ENCODE measurements around the gene ZBTB7B. TPM values are rescaled to one million over a fixed set of nuclear protein-coding genes. Genes with fewer than 3 reads are reported as not detected.
A peak's percentile ranks its signal among the peaks of the same experiment; 100 is the strongest.

The ZBTB7B gene
- total RNA-seq, 2 experiments from 2014 or later: 16.3 to 23.2 TPM

DNA sequence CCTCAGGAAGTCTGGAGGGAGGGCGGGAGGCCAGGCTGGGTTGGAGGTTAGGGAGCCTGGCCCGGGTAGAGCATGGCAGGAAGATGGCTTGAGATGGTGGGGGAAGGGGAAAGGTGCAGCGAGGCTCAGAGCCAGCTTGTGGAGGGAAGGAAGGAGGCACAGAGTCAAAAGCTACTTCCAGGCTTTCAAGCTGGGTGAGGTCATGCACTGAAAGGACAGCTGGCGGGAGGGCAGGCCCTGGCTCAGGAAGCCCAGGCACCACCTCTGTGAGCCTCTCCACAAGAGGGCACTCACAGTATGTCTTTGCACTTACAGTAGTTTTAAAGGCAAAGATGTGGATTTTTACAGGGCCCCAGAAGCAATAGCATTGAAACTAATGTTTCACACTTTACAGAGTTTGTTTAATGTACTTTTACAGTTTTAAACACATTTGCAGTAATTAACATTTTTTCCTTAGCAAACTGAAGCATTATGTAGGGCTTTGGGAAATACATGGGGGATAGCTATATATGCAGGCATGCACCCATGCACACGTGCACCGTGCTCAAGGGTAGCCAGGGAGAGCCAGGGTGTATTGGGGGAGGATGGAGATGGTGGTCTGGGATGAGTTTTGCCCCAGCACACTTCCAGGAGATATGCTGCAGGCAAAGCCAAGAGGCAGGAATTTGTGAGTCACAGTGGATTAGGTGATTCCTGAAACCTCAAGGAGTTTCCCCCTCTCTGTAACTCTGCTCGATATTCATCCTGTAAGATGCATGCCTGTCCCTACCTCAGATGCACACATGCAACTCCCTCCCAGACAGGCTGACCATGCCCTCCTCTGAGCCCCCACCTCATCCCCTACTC is 42.4 kb downstream of the ZBTB7B start:
- POLR2A ChIA-PET: interaction anchor here (0.7 to 1.4 kb wide), 6 partner anchors 8 to 485 kb away, joined by 3 to 6 read pairs (median 4); partner anchors contain the start of gene EFNA4
- CTCF ChIA-PET (ENCODE audit: unreplicated experiment): interaction anchor here (0.6 to 1.7 kb wide), 6 partner anchors 12 to 164 kb away, joined by 3 to 11 read pairs (median 4); no protein-coding TSS in a partner anchor
- H3K9me2 ChIP-seq (ENCODE audit: insufficient read depth, low read length): no peaks in the 10 kb centered on the region
- no peaks in the 10 kb centered on the region for H3K36me3 ChIP-seq (ENCODE audit: insufficient read depth, low read length)
- no peak overlapping the region for H3K27ac ChIP-seq (ENCODE audit: low read depth, low read length, poor library complexity, severe bottlenecking)
- no peak for TF ChIP-seq EZH2phosphoT487 (IDR thresholded peaks at IDR 0.05; ENCODE audit: borderline replicate concordance, low read depth, low read length)
- TF ChIP-seq, protein P1, sequence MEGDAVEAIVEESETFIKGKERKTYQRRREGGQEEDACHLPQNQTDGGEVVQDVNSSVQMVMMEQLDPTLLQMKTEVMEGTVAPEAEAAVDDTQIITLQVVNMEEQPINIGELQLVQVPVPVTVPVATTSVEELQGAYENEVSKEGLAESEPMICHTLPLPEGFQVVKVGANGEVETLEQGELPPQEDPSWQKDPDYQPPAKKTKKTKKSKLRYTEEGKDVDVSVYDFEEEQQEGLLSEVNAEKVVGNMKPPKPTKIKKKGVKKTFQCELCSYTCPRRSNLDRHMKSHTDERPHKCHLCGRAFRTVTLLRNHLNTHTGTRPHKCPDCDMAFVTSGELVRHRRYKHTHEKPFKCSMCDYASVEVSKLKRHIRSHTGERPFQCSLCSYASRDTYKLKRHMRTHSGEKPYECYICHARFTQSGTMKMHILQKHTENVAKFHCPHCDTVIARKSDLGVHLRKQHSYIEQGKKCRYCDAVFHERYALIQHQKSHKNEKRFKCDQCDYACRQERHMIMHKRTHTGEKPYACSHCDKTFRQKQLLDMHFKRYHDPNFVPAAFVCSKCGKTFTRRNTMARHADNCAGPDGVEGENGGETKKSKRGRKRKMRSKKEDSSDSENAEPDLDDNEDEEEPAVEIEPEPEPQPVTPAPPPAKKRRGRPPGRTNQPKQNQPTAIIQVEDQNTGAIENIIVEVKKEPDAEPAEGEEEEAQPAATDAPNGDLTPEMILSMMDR (conservative IDR thresholded peaks at IDR 0.05; ENCODE audit: low read length): peak; percentile 88
- no peaks in the 10 kb centered on the region for H3K79me2 ChIP-seq (ENCODE audit: insufficient read depth, low read depth, low read length)
- no peak overlapping the region for H3K4me2 ChIP-seq (ENCODE audit: low read length)
- H2AFZ ChIP-seq (ENCODE audit: low read length): no peak overlapping the region
- intact Hi-C loops (cut with micrococcal nuclease; ENCODE audit: unreplicated experiment): loop anchor here (1.0 to 2.0 kb wide), 2 partner anchors 16 to 39 kb away; no protein-coding TSS in a partner anchor
- no peaks in the 10 kb centered on the region for H3K9me3 ChIP-seq (ENCODE audit: low read length)
- peak; percentile 81 for DNase-seq (ENCODE audit: low spot score)
- peaks cover 11% of the 10 kb centered on the region for H3K4me1 ChIP-seq (ENCODE audit: insufficient read depth, low read length, poor library complexity, severe bottlenecking)
- BruUV-seq (replicated peaks): no TSS peak
- no peaks in the 10 kb centered on the region for H4K20me1 ChIP-seq (ENCODE audit: insufficient read depth, low read length)
- no peak overlapping the region for H3K4me3 ChIP-seq (ENCODE audit: low read depth, low read length, poor library complexity, severe bottlenecking)

DNA sequence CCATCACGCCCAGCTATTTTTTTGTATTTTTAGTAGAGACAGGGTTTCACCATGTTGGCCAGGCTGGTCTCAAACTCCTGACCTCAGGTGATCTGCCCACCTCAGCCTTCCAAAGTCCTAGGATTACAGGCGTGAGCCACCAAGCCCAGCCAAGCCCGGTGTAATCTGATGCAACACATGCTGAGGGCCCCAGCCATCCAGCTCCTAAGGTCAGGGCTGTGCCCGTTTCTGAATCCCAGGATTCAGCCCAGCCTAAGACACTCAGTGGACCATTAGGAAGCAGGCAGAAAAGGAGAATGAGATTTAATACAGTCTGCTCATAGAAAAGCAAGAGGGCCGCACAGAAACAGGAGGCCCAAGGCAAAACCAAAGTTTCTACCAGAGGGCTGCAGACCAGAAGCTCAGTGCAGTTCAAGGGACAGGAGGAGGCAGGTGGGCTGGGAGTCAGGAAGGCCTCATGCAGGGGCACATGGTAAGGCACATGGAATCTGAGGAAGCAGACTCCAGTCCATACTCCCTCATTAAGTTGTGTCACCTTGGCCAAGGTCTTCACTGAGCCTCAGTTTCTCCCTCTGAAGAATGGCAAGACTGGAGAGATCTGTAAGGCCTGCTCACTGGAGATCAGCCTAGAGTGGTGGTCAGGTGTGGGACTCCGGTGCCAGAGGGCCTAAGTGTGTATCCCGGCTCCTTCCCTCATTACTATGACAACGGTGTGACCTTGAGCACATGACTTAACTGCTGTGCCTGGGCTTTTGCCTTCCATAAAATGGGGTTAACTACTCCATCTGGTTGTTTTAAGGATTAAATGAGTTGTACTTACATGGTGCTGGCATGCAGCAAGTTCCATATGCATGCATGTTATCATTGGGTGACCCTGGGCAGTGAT is 46.1 kb downstream of the ZBTB7B start:
- ChIA-PET POLR2A (no interaction called here), CTCF (ENCODE audit: unreplicated experiment) (no interaction called here)
- Histone ChIP-seq H3K4me2 (ENCODE audit: low read length) (no peak overlapping the region), H3K4me3 (ENCODE audit: low read depth, low read length, poor library complexity, severe bottlenecking) (no peak overlapping the region), H3K79me2 (ENCODE audit: insufficient read depth, low read depth, low read length) (no peaks in the 10 kb centered on the region), H2AFZ (ENCODE audit: low read length) (no peak overlapping the region), H3K4me1 (ENCODE audit: insufficient read depth, low read length, poor library complexity, severe bottlenecking) (peaks cover 41% of the 10 kb centered on the region), H4K20me1 (ENCODE audit: insufficient read depth, low read length) (no peaks in the 10 kb centered on the region), H3K9me3 (ENCODE audit: low read length) (no peaks in the 10 kb centered on the region), H3K27ac (ENCODE audit: low read depth, low read length, poor library complexity, severe bottlenecking) (no peak overlapping the region), H3K9me2 (ENCODE audit: insufficient read depth, low read length) (no peaks in the 10 kb centered on the region), H3K36me3 (ENCODE audit: insufficient read depth, low read length) (no peaks in the 10 kb centered on the region)
- BruUV-seq (replicated peaks): no TSS peak
- no peak for DNase-seq (ENCODE audit: low spot score)
- TF ChIP-seq, protein P1 (conservative IDR thresholded peaks at IDR 0.05; ENCODE audit: low read length): no peak
- TF ChIP-seq EZH2phosphoT487 (IDR thresholded peaks at IDR 0.05; ENCODE audit: borderline replicate concordance, low read depth, low read length): no peak
- intact Hi-C loops (cut with micrococcal nuclease; ENCODE audit: unreplicated experiment): no loop called here

Data from OCI-LY7 (cell line).